Measurements from ENCODE around the gene RRP1. TPM values are rescaled to one million over a fixed set of nuclear protein-coding genes. Genes with fewer than 3 reads are reported as not detected.
A peak's percentile ranks its signal among the peaks of the same experiment; 100 is the strongest.

The RRP1 gene
- total RNA-seq, 1 experiment from 2014 or later, result 53.9 TPM

GRCh38 chr21:43811262-43812105 is 22.1 kb downstream of the RRP1 start:
- Histone ChIP-seq H2AFZ (ENCODE audit: low read depth, low read length, poor library complexity, severe bottlenecking) (no peak overlapping the region), H3K27ac (ENCODE audit: low read depth, low read length) (no peak overlapping the region; the same call in 1 of the 2 replicates), H3K9me2 (ENCODE audit: insufficient read depth) (no peaks in the 10 kb centered on the region), H3K4me2 (ENCODE audit: low read length) (peak overlapping the region; percentile 15; the same call in 1 of the 2 replicates), H3K9me3 (ENCODE audit: control insufficient read depth in 1 of 2, insufficient read depth in 1 of 2, low read depth in 1 of 2, low read length in 2 of 2) (no peaks in the 10 kb centered on the region), H3K36me3 (ENCODE audit: control insufficient read depth in 1 of 2, insufficient read depth in 2 of 2, low read length in 2 of 2) (no peaks in the 10 kb centered on the region; a peak in 1 of 4 replicates), H3K79me2 (ENCODE audit: insufficient read depth, low read length) (no peaks in the 10 kb centered on the region), H3K9ac (ENCODE audit: low read length) (no peak overlapping the region), H3K27me3 (ENCODE audit: insufficient read depth, low read length) (no peaks in the 10 kb centered on the region), H3K4me3 (replicated peaks in 1 of 2; ENCODE audit: low read depth in 1 of 2, low read length in 2 of 2) (no peak overlapping the region), H4K20me1 (ENCODE audit: insufficient read depth) (no peaks in the 10 kb centered on the region), H3K4me1 (ENCODE audit: control insufficient read depth in 1 of 2, insufficient read depth in 2 of 2, low read length in 2 of 2) (peaks cover 10 to 27% of the 10 kb centered on the region in 2 experiments)
- ChIA-PET RAD21 (ENCODE audit: low non-redundant PET in 1 of 2, low total read pairs in 2 of 2, uncharacterized antibody in 2 of 2, unreplicated experiment in 2 of 2) (interaction anchor here (1.0 to 1.1 kb wide), 3 partner anchors 53 to 164 kb away, joined by 3 read pairs; no protein-coding TSS in a partner anchor), POLR2A (no interaction called here), CTCF (interaction anchor here (0.6 kb wide), 1 partner anchor 128 kb away, joined by 3 read pairs; no protein-coding TSS in a partner anchor)
- DNase-seq (ENCODE audit: low read depth, low spot score), result no peak
- no peak for ATAC-seq
- intact Hi-C loops (cut with micrococcal nuclease), result no loop called here
- no TSS peak for BruUV-seq (replicated peaks)
- TF ChIP-seq MAX (IDR thresholded peaks at IDR 0.05) (no peak), SP1 (IDR thresholded peaks at IDR 0.05; ENCODE audit: low read depth) (no peak), ZFX (IDR thresholded peaks at IDR 0.05) (no peak)

- Histone ChIP-seq H3K27ac (ENCODE audit: low read depth, low read length) (no peak overlapping the region; the same call in 1 of the 2 replicates), H3K9me2 (ENCODE audit: insufficient read depth) (no peaks in the 10 kb centered on the region), H3K27me3 (ENCODE audit: insufficient read depth, low read length) (no peaks in the 10 kb centered on the region), H3K4me3 (replicated peaks in 1 of 2; ENCODE audit: low read depth in 1 of 2, low read length in 2 of 2) (no peak overlapping the region), H3K4me2 (ENCODE audit: low read length) (no peak overlapping the region), H3K79me2 (ENCODE audit: insufficient read depth, low read length) (no peaks in the 10 kb centered on the region), H3K9ac (ENCODE audit: low read length) (no peak overlapping the region), H3K36me3 (ENCODE audit: control insufficient read depth in 1 of 2, insufficient read depth in 2 of 2, low read length in 2 of 2) (no peaks in the 10 kb centered on the region), H3K4me1 (ENCODE audit: control insufficient read depth in 1 of 2, insufficient read depth in 2 of 2, low read length in 2 of 2) (peaks cover 10 to 27% of the 10 kb centered on the region in 2 experiments), H2AFZ (ENCODE audit: low read depth, low read length, poor library complexity, severe bottlenecking) (no peak overlapping the region), H4K20me1 (ENCODE audit: insufficient read depth) (no peaks in the 10 kb centered on the region), H3K9me3 (ENCODE audit: control insufficient read depth in 1 of 2, insufficient read depth in 1 of 2, low read depth in 1 of 2, low read length in 2 of 2) (no peaks in the 10 kb centered on the region)
- DNase-seq (ENCODE audit: low read depth, low spot score) (no peak), ATAC-seq (no peak)
- POLR2A ChIA-PET, result no interaction called here
- intact Hi-C loops (cut with micrococcal nuclease), result no loop called here
- no TSS peak for BruUV-seq (replicated peaks)
- RAD21 ChIA-PET (ENCODE audit: low non-redundant PET in 1 of 2, low total read pairs in 2 of 2, uncharacterized antibody in 2 of 2, unreplicated experiment in 2 of 2), result no interaction called here
- CTCF ChIA-PET, result no interaction called here
- TF ChIP-seq REST (IDR thresholded peaks at IDR 0.05; ENCODE audit: low read depth) (no peak), EGR1 (IDR thresholded peaks at IDR 0.05; ENCODE audit: low read depth) (no peak), POLR2AphosphoS5 (IDR thresholded peaks at IDR 0.05; ENCODE audit: low read depth, low read length) (no peak), SRF (IDR thresholded peaks at IDR 0.05; ENCODE audit: low read depth) (no peak), ZBTB33 (IDR thresholded peaks at IDR 0.05; ENCODE audit: extremely low read depth, insufficient replicate concordance, low read length) (no peak), ZFX (IDR thresholded peaks at IDR 0.05) (no peak), FOSL1 (IDR thresholded peaks at IDR 0.05; ENCODE audit: low read depth) (no peak), ELF1 (IDR thresholded peaks at IDR 0.05; ENCODE audit: borderline replicate concordance, low read depth) (no peak), CEBPB (IDR thresholded peaks at IDR 0.05; ENCODE audit: low read depth) (no peak), JUND (IDR thresholded peaks at IDR 0.05) (no peak)
These were observed 22.9 kb downstream of the RRP1 start for GRCh38 chr21:43812139-43812821.
